ENCODE data around the gene AFF3. TPM values are rescaled to one million over a fixed set of nuclear protein-coding genes. Genes with fewer than 3 reads are reported as not detected.
A peak's percentile ranks its signal among the peaks of the same experiment; 100 is the strongest.

The AFF3 gene
- total RNA-seq, 4 donors from 2014 or later = 5.3 to 216 (median 12.5) TPM

GRCh38 chr2:99617811-99618210 is 524.6 kb downstream of the AFF3 start:
- TF ChIP-seq CTCF (IDR thresholded peaks at IDR 0.05) (no peak), POLR2A (IDR thresholded peaks at IDR 0.05) (no peak)
- no peaks in the 10 kb centered on the region for H3K9me3 ChIP-seq
- no peak for DNase-seq

GRCh38 chr2:99615247-99615771 is 527.1 kb downstream of the AFF3 start:
- TF ChIP-seq POLR2A (IDR thresholded peaks at IDR 0.05) (no peak), CTCF (IDR thresholded peaks at IDR 0.05) (peak in 1 of 6 experiments; percentile 12)
- no peaks in the 10 kb centered on the region for H3K9me3 ChIP-seq
- DNase-seq = no peak

More at GRCh38 chr2:99617811-99618210, 524.6 kb downstream of the AFF3 start:
- no peaks in the 10 kb centered on the region for H3K4me1 ChIP-seq
- no peaks in the 10 kb centered on the region for H3K27me3 ChIP-seq
- no peaks in the 10 kb centered on the region for H3K36me3 ChIP-seq
- H3K4me3 ChIP-seq = no peak overlapping the region
- H3K27ac ChIP-seq = no peak overlapping the region

GRCh38 chr2:99613980-99614379 is 528.4 kb downstream of the AFF3 start:
- Histone ChIP-seq H3K36me3 (no peaks in the 10 kb centered on the region), H3K27me3 (no peaks in the 10 kb centered on the region), H3K9me3 (no peaks in the 10 kb centered on the region), H3K4me3 (no peak overlapping the region), H3K4me1 (no peaks in the 10 kb centered on the region), H3K27ac (no peak overlapping the region)
- no peak for TF ChIP-seq POLR2A (IDR thresholded peaks at IDR 0.05)
- no peak for TF ChIP-seq CTCF (IDR thresholded peaks at IDR 0.05)
- DNase-seq = no peak

More at GRCh38 chr2:99615247-99615771, 527.1 kb downstream of the AFF3 start:
- Histone ChIP-seq H3K4me3 (no peak overlapping the region), H3K4me1 (no peaks in the 10 kb centered on the region), H3K27ac (no peak overlapping the region), H3K27me3 (no peaks in the 10 kb centered on the region), H3K36me3 (no peaks in the 10 kb centered on the region)

- Histone ChIP-seq H3K4me1 (no peaks in the 10 kb centered on the region), H3K27me3 (no peaks in the 10 kb centered on the region), H3K4me3 (no peak overlapping the region), H3K36me3 (no peaks in the 10 kb centered on the region), H3K9me3 (no peaks in the 10 kb centered on the region), H3K27ac (no peak overlapping the region)
- no peak for TF ChIP-seq CTCF (IDR thresholded peaks at IDR 0.05)
- no peak for TF ChIP-seq POLR2A (IDR thresholded peaks at IDR 0.05)
- DNase-seq = no peak
Measured at GRCh38 chr2:99611786-99612185, 530.6 kb downstream of the AFF3 start.

GRCh38 chr2:99611034-99611433 is 531.4 kb downstream of the AFF3 start:
- no peak for DNase-seq

More at GRCh38 chr2:99611034-99611433, 531.4 kb downstream of the AFF3 start:
- Histone ChIP-seq H3K27ac (no peak overlapping the region), H3K36me3 (no peaks in the 10 kb centered on the region), H3K9me3 (no peaks in the 10 kb centered on the region), H3K4me1 (no peaks in the 10 kb centered on the region), H3K4me3 (no peak overlapping the region), H3K27me3 (no peaks in the 10 kb centered on the region)
- TF ChIP-seq CTCF (IDR thresholded peaks at IDR 0.05) (no peak), POLR2A (IDR thresholded peaks at IDR 0.05) (no peak)
